Measurements from ENCODE around the gene FRMD6.

GRCh38 chr14:51676549-51676948, 24.8 kb downstream of the FRMD6 start:
- no peak for TF ChIP-seq POLR2A (IDR thresholded peaks at IDR 0.05; ENCODE audit: low read length)
- no peak for TF ChIP-seq GATA1 (IDR thresholded peaks at IDR 0.05; ENCODE audit: low read depth, low read length)

Measured in erythroblast (primary cell).